Mesenchymal stem cell (in vitro differentiated cells and primary cell): Measurements from ENCODE around the gene RSBN1.

Experiments used
- DNase-seq: peaks from one replicate; pipeline ENCODE4 v3.0.0-alpha.2; 2013
- H2AFZ ChIP-seq: one replicate; pipeline ENCODE4 v1.6.1; 2013; ENCODE audit warnings: low read depth, mild to moderate bottlenecking, control low read depth, inconsistent platforms, low read length, moderate library complexity
- H2AK5ac ChIP-seq: 2 replicates; pipeline ENCODE4 v1.6.1; 2013; ENCODE audit warnings: low read length, moderate library complexity, mild to moderate bottlenecking, inconsistent platforms; ENCODE audit not compliant: severe bottlenecking
- H2BK120ac ChIP-seq: one replicate; pipeline ENCODE4 v1.6.1; 2013; ENCODE audit warnings: low read depth, mild to moderate bottlenecking, inconsistent platforms, low read length, moderate library complexity
- H2BK12ac ChIP-seq, 2 experiments: one replicate each; pipeline ENCODE4 v1.6.1; 2013; ENCODE audit warnings: inconsistent platforms in 2 of 2, low read length in 2 of 2, mild to moderate bottlenecking in 2 of 2, moderate library complexity in 2 of 2, control low read depth in 1 of 2
- H2BK15ac ChIP-seq: one replicate; pipeline ENCODE4 v1.6.1; 2013; ENCODE audit warnings: mild to moderate bottlenecking, low read depth, inconsistent platforms; ENCODE audit not compliant: poor library complexity, severe bottlenecking
- H2BK5ac ChIP-seq: 2 replicates; pipeline ENCODE4 v1.6.1; 2013; ENCODE audit warnings: low read depth, mild to moderate bottlenecking, low read length, control low read depth, inconsistent platforms; ENCODE audit not compliant: poor library complexity, severe bottlenecking
- H3K14ac ChIP-seq, 2 experiments: one replicate each; pipeline ENCODE4 v1.6.1; 2013; ENCODE audit warnings: inconsistent platforms in 2 of 2, low read length in 2 of 2, control low read depth in 1 of 2, mild to moderate bottlenecking in 1 of 2, moderate library complexity in 1 of 2
- H3K18ac ChIP-seq, 2 experiments: one replicate each; pipeline ENCODE4 v1.6.1; 2013; ENCODE audit warnings: inconsistent platforms in 2 of 2, low read length in 2 of 2, control low read depth in 1 of 2, low read depth in 1 of 2, mild to moderate bottlenecking in 1 of 2
- H3K23ac ChIP-seq, 2 experiments: one replicate each; pipeline ENCODE4 v1.6.1; 2013; ENCODE audit warnings: inconsistent platforms in 2 of 2, low read length in 2 of 2, mild to moderate bottlenecking in 2 of 2, moderate library complexity in 2 of 2, control low read depth in 1 of 2
- H3K27ac ChIP-seq: 2 replicates; pipeline ENCODE4 v1.5.1; 2013; ENCODE audit warnings: mild to moderate bottlenecking, moderate library complexity, low read length, control low read depth, inconsistent platforms; ENCODE audit not compliant: poor library complexity, severe bottlenecking
- H3K27me3 ChIP-seq, 2 experiments: 2 replicates each; pipeline versions ENCODE4 v1.6.1 to v1.7.0; 2013; ENCODE audit warnings: low read length in 2 of 2, mild to moderate bottlenecking in 2 of 2, moderate library complexity in 2 of 2, control low read depth in 1 of 2, inconsistent platforms in 1 of 2; ENCODE audit not compliant: control insufficient read depth in 1 of 2, insufficient read depth in 1 of 2
- H3K36me3 ChIP-seq, 2 experiments: 2 replicates each; pipeline versions ENCODE4 v1.6.1 to v1.7.0; 2013; ENCODE audit warnings: low read length in 2 of 2, control low read depth in 1 of 2, inconsistent platforms in 1 of 2, low read depth in 1 of 2, mild to moderate bottlenecking in 1 of 2; ENCODE audit not compliant: insufficient read depth in 2 of 2, control insufficient read depth in 1 of 2
- H3K4ac ChIP-seq, 2 experiments: one replicate each; pipeline ENCODE4 v1.6.1; 2013; ENCODE audit warnings: inconsistent platforms in 2 of 2, low read length in 2 of 2, mild to moderate bottlenecking in 2 of 2, moderate library complexity in 2 of 2, control low read depth in 1 of 2, low read depth in 1 of 2
- H3K4me1 ChIP-seq: 2 replicates; pipeline ENCODE4 v1.6.1; 2013; ENCODE audit warnings: low read depth, low read length, control low read depth; ENCODE audit not compliant: control insufficient read depth, insufficient read depth
- H3K4me2 ChIP-seq: 2 replicates; pipeline ENCODE4 v1.6.1; 2013; ENCODE audit warnings: low read length, mild to moderate bottlenecking, inconsistent platforms; ENCODE audit not compliant: poor library complexity, severe bottlenecking
- H3K4me3 ChIP-seq, 2 experiments: 2 replicates each; pipeline versions ENCODE4 v1.5.1 to v1.7.0; 2013; ENCODE audit warnings: low read length in 2 of 2, mild to moderate bottlenecking in 2 of 2, control low read depth in 1 of 2, low read depth in 1 of 2; ENCODE audit not compliant: insufficient read depth in 1 of 2
- H3K79me1 ChIP-seq: replicated peaks from 2 replicates; pipeline ENCODE4 v1.6.1; 2013; ENCODE audit warnings: mild to moderate bottlenecking, control low read depth, low read length, inconsistent platforms; ENCODE audit not compliant: poor library complexity, severe bottlenecking
- H3K9ac ChIP-seq: 2 replicates; pipeline ENCODE4 v1.7.0; 2013; ENCODE audit warnings: mild to moderate bottlenecking, low read length, moderate library complexity
- H3K9me3 ChIP-seq: 2 replicates; pipeline ENCODE4 v1.7.0; 2013; ENCODE audit warnings: mild to moderate bottlenecking, low read length; ENCODE audit not compliant: control insufficient read depth
- H4K8ac ChIP-seq: one replicate; pipeline ENCODE4 v1.6.1; 2013; ENCODE audit warnings: inconsistent platforms, mild to moderate bottlenecking, low read length, moderate library complexity
- H4K91ac ChIP-seq: one replicate; pipeline ENCODE4 v1.6.1; 2013; ENCODE audit warnings: mild to moderate bottlenecking, low read length, inconsistent platforms
- WGBS: methylation state at CpG from one replicate; pipeline ENCODE4 v1.1.7; 2013; ENCODE audit warnings: mixed read lengths; 5-methylcytosine and 5-hydroxymethylcytosine counted together

Gene RSBN1

DNA sequence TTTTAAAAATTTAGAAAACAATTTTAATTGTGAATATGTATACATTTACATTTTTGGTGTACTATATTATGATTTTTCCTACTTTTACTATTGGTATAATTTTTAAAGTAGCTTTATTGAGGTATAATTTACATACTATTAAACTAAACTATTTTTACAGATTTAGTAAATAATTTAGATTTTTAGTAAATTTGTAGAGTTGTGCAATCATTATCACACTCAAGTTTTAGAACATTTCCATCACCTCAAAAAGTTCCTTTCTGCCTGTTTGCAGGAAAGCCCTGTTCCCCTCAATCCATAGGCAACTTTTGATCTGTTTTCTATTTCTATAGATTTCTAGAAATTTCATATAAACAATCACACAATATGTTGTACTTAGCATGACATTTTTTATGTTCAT, 61.2 kb downstream of the RSBN1 start:
- H3K27ac ChIP-seq = no peak overlapping the region
- H3K4me2 ChIP-seq = no peak overlapping the region
- no peak overlapping the region for H3K18ac ChIP-seq
- no peak overlapping the region for H3K9ac ChIP-seq
- no peak overlapping the region for H2BK15ac ChIP-seq
- no peak overlapping the region for H3K4ac ChIP-seq
- no peak overlapping the region for H2BK12ac ChIP-seq
- no peaks in the 10 kb centered on the region for H3K4me1 ChIP-seq
- H2BK5ac ChIP-seq = no peak overlapping the region
- H4K91ac ChIP-seq = no peak overlapping the region
- no peak overlapping the region for H3K14ac ChIP-seq
- H3K23ac ChIP-seq = no peak overlapping the region
- DNase-seq = no peak
- H3K36me3 ChIP-seq = peaks cover 8 to 54% of the 10 kb centered on the region in 2 experiments
- H3K79me1 ChIP-seq = peaks cover 16% of the 10 kb centered on the region
- H3K9me3 ChIP-seq = no peaks in the 10 kb centered on the region
- no peak overlapping the region for H2AK5ac ChIP-seq
- H2BK120ac ChIP-seq = no peak overlapping the region
- H4K8ac ChIP-seq = no peak overlapping the region
- H2AFZ ChIP-seq = no peak overlapping the region
- no peaks in the 10 kb centered on the region for H3K27me3 ChIP-seq
- no peak overlapping the region for H3K4me3 ChIP-seq

GRCh38 chr1:113749402-113749801, 62.9 kb downstream of the RSBN1 start:
- H3K18ac ChIP-seq = no peak overlapping the region
- no peak overlapping the region for H3K4me3 ChIP-seq
- 90% methylated on average over 2 of the region's 3 CpGs for WGBS

GRCh38 chr1:113747376-113747775, 64.9 kb downstream of the RSBN1 start:
- peaks cover 27% of the 10 kb centered on the region for H3K79me1 ChIP-seq
- H3K4me2 ChIP-seq = no peak overlapping the region
- H3K18ac ChIP-seq = no peak overlapping the region
- no peak overlapping the region for H2BK120ac ChIP-seq
- no peak overlapping the region for H3K4ac ChIP-seq
- H3K14ac ChIP-seq = no peak overlapping the region
- no peak overlapping the region for H2BK12ac ChIP-seq
- H3K27me3 ChIP-seq = no peaks in the 10 kb centered on the region
- H3K4me1 ChIP-seq = no peaks in the 10 kb centered on the region
- DNase-seq = no peak
- H3K4me3 ChIP-seq = no peak overlapping the region
- no peak overlapping the region for H4K8ac ChIP-seq
- H2AK5ac ChIP-seq = no peak overlapping the region
- H2BK15ac ChIP-seq = no peak overlapping the region
- no peak overlapping the region for H4K91ac ChIP-seq
- no peak overlapping the region for H2AFZ ChIP-seq
- peak overlapping the region; percentile 41 for H3K9ac ChIP-seq
- no peak overlapping the region for H3K23ac ChIP-seq
- peaks cover 3 to 40% of the 10 kb centered on the region in 2 experiments for H3K36me3 ChIP-seq
- 100% methylated on average over 1 of the region's 1 CpG for WGBS
- no peak overlapping the region for H3K27ac ChIP-seq
- H3K9me3 ChIP-seq = no peaks in the 10 kb centered on the region
- no peak overlapping the region for H2BK5ac ChIP-seq

More at GRCh38 chr1:113749402-113749801, 62.9 kb downstream of the RSBN1 start:
- no peak overlapping the region for H3K4me2 ChIP-seq
- H3K14ac ChIP-seq = no peak overlapping the region
- no peak overlapping the region for H2AFZ ChIP-seq
- no peak overlapping the region for H4K91ac ChIP-seq
- H3K79me1 ChIP-seq = peaks cover 25% of the 10 kb centered on the region
- H3K4ac ChIP-seq = no peak overlapping the region
- no peak overlapping the region for H2BK12ac ChIP-seq
- no peak overlapping the region for H3K27ac ChIP-seq
- no peaks in the 10 kb centered on the region for H3K27me3 ChIP-seq
- DNase-seq = no peak
- H2BK120ac ChIP-seq = no peak overlapping the region
- H3K9me3 ChIP-seq = no peaks in the 10 kb centered on the region
- H2BK15ac ChIP-seq = no peak overlapping the region
- H3K4me1 ChIP-seq = no peaks in the 10 kb centered on the region
- H3K23ac ChIP-seq = no peak overlapping the region
- no peak overlapping the region for H3K9ac ChIP-seq
- peaks cover 8 to 53% of the 10 kb centered on the region in 2 experiments for H3K36me3 ChIP-seq
- H2BK5ac ChIP-seq = no peak overlapping the region
- H4K8ac ChIP-seq = no peak overlapping the region
- H2AK5ac ChIP-seq = no peak overlapping the region

GRCh38 chr1:113745425-113745824, 66.9 kb downstream of the RSBN1 start:
- no peaks in the 10 kb centered on the region for H3K27me3 ChIP-seq
- no peaks in the 10 kb centered on the region for H3K4me1 ChIP-seq
- H3K79me1 ChIP-seq = peaks cover 27% of the 10 kb centered on the region
- no peak overlapping the region for H3K4ac ChIP-seq
- 93% methylated on average over 2 of the region's 3 CpGs for WGBS
- no peak overlapping the region for H2BK15ac ChIP-seq
- H2AK5ac ChIP-seq = no peak overlapping the region
- H4K91ac ChIP-seq = no peak overlapping the region
- H3K18ac ChIP-seq = no peak overlapping the region
- no peak overlapping the region for H3K14ac ChIP-seq
- no peaks in the 10 kb centered on the region for H3K9me3 ChIP-seq
- H2AFZ ChIP-seq = no peak overlapping the region
- no peak overlapping the region for H3K4me3 ChIP-seq
- H4K8ac ChIP-seq = no peak overlapping the region
- no peak overlapping the region for H2BK12ac ChIP-seq
- H2BK120ac ChIP-seq = no peak overlapping the region
- H3K36me3 ChIP-seq = peaks cover 3 to 44% of the 10 kb centered on the region in 2 experiments
- no peak overlapping the region for H3K27ac ChIP-seq
- no peak overlapping the region for H3K9ac ChIP-seq
- H3K4me2 ChIP-seq = no peak overlapping the region
- DNase-seq = no peak
- no peak overlapping the region for H3K23ac ChIP-seq
- no peak overlapping the region for H2BK5ac ChIP-seq
